ENCODE measurements around the gene SARDH. TPM values are rescaled to one million over a fixed set of nuclear protein-coding genes. Genes with fewer than 3 reads are reported as not detected.

SARDH gene
- total and polyA plus RNA-seq, 7 donors = 0.49 to 3.0 (median 1.9) TPM; not detected in 1

GRCh38 chr9:133635533-133636531 lies 102.3 kb downstream of the SARDH start, which contains the start of gene DBH:
Gene DBH, plus strand, starts transcription at chr9:133636363. Its CDS starts 9 bp downstream, at chr9:133636372.
- 78 to 88% methylated on average over 24 of the region's 24 CpGs for WGBS, 2 donors
- Histone ChIP-seq H3K27me3 (peaks cover 0 to 14% (median 0%) of the 10 kb centered on the region in 3 donors), H3K4me1 (no peaks in the 10 kb centered on the region), H3K9me3 (no peaks in the 10 kb centered on the region), H3K36me3 (no peaks in the 10 kb centered on the region), H3K27ac (no peak within 1 kb of the TSS), H3K4me3 (no peak within 1 kb of the TSS)
- TF ChIP-seq, protein P1, sequence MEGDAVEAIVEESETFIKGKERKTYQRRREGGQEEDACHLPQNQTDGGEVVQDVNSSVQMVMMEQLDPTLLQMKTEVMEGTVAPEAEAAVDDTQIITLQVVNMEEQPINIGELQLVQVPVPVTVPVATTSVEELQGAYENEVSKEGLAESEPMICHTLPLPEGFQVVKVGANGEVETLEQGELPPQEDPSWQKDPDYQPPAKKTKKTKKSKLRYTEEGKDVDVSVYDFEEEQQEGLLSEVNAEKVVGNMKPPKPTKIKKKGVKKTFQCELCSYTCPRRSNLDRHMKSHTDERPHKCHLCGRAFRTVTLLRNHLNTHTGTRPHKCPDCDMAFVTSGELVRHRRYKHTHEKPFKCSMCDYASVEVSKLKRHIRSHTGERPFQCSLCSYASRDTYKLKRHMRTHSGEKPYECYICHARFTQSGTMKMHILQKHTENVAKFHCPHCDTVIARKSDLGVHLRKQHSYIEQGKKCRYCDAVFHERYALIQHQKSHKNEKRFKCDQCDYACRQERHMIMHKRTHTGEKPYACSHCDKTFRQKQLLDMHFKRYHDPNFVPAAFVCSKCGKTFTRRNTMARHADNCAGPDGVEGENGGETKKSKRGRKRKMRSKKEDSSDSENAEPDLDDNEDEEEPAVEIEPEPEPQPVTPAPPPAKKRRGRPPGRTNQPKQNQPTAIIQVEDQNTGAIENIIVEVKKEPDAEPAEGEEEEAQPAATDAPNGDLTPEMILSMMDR (IDR thresholded peaks at IDR 0.05) = no peak
- TF ChIP-seq EP300 (IDR thresholded peaks at IDR 0.05) (no peak), POLR2AphosphoS5 (IDR thresholded peaks at IDR 0.05) (no peak), POLR2A (IDR thresholded peaks at IDR 0.05) (no peak)
- intact Hi-C loops (cut with DNase I) = no loop called here
- no peak for DNase-seq

GRCh38 chr9:133635098-133635497 lies 103.1 kb downstream of the SARDH start:
- no peak for DNase-seq

GRCh38 chr9:133634081-133634691 lies 104.0 kb downstream of the SARDH start:
- peaks cover 0 to 14% (median 0%) of the 10 kb centered on the region in 3 donors for H3K27me3 ChIP-seq
- H3K27ac ChIP-seq = no peak overlapping the region
- no peak overlapping the region for H3K4me3 ChIP-seq
- intact Hi-C loops (cut with DNase I) = no loop called here
- H3K9me3 ChIP-seq = no peaks in the 10 kb centered on the region
- WGBS, 2 donors = 36 to 41% methylated on average over 24 of the region's 24 CpGs
- H3K4me1 ChIP-seq = no peaks in the 10 kb centered on the region
- no peaks in the 10 kb centered on the region for H3K36me3 ChIP-seq
- DNase-seq = no peak
- no peak for TF ChIP-seq POLR2A (IDR thresholded peaks at IDR 0.05)
- no peak for TF ChIP-seq POLR2AphosphoS5 (IDR thresholded peaks at IDR 0.05)

More at GRCh38 chr9:133635098-133635497, 103.1 kb downstream of the SARDH start:
- Histone ChIP-seq H3K4me3 (no peak overlapping the region), H3K4me1 (no peaks in the 10 kb centered on the region), H3K27ac (no peak overlapping the region), H3K27me3 (peaks cover 0 to 14% (median 0%) of the 10 kb centered on the region in 3 donors), H3K36me3 (no peaks in the 10 kb centered on the region), H3K9me3 (no peaks in the 10 kb centered on the region)
- intact Hi-C loops (cut with DNase I) = no loop called here
- TF ChIP-seq EP300 (IDR thresholded peaks at IDR 0.05) (no peak), POLR2AphosphoS5 (IDR thresholded peaks at IDR 0.05) (no peak), POLR2A (IDR thresholded peaks at IDR 0.05) (no peak)
- TF ChIP-seq, protein P1 (IDR thresholded peaks at IDR 0.05) = no peak
- WGBS, 2 donors = 58 to 64% methylated on average over 6 of the region's 6 CpGs

DNA sequence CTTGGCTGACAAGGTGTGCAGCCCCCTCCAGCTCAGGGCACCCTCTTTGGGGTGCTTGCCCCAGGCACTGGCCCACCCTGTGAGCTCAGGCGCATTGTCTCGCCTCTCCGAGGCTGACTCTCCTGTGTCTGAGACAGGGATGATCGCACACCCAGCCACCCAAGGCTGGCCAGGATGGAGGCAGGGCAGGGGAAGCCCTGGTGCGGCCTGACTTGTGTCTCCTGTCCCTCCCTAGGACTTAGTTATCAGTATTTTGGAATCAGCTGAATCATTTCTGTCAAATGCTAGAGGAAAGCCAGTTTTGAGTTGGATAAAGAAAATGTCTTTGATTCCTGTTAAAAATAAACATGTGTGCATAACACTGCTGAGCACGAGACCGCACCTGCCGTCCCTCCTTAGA lies 104.5 kb downstream of the SARDH start:
- Histone ChIP-seq H3K27me3 (peaks cover 0 to 17% (median 0%) of the 10 kb centered on the region in 3 donors), H3K4me1 (no peaks in the 10 kb centered on the region), H3K9me3 (no peaks in the 10 kb centered on the region), H3K27ac (no peak overlapping the region), H3K36me3 (no peaks in the 10 kb centered on the region), H3K4me3 (no peak overlapping the region)
- TF ChIP-seq, protein P1 (IDR thresholded peaks at IDR 0.05) = no peak
- TF ChIP-seq EP300 (IDR thresholded peaks at IDR 0.05) (no peak), POLR2AphosphoS5 (IDR thresholded peaks at IDR 0.05) (no peak), POLR2A (IDR thresholded peaks at IDR 0.05) (no peak)
- DNase-seq = no peak
- 54 to 60% methylated on average over 8 of the region's 8 CpGs for WGBS, 2 donors
- intact Hi-C loops (cut with DNase I) = no loop called here
